WERI-Rb-1 (cell line): ENCODE measurements around the gene PCDHA11.
"Not testable (repeated sequence)": the region's sequence is repeated elsewhere in the genome, so short reads cannot be mapped to it uniquely, and the experiment has no call there.

Source experiments
- DNase-seq: peaks from one replicate; pipeline ENCODE4 v3.0.0-alpha.2; 2020
- H3K27ac ChIP-seq: fragments of 250-450 bp; sonication (Bioruptor Pico); 2 replicates; pipeline ENCODE4 v1.5.1; 2020; ENCODE audit warnings: mild to moderate bottlenecking, moderate library complexity
- H3K27me3 ChIP-seq: fragments of 250-450 bp; sonication (Bioruptor Pico); 2 replicates; pipeline ENCODE4 v1.5.1; 2021; ENCODE audit warnings: mild to moderate bottlenecking, low read depth, moderate library complexity; ENCODE audit not compliant: insufficient read depth, severe bottlenecking
- H3K36me3 ChIP-seq: fragments of 250-450 bp; sonication (Bioruptor Pico); 2 replicates; pipeline ENCODE4 v1.5.1; 2020; ENCODE audit warnings: mild to moderate bottlenecking, moderate library complexity
- H3K4me3 ChIP-seq: 2 replicates; pipeline ENCODE4 v1.5.1; 2011; ENCODE audit warnings: low read depth, mild to moderate bottlenecking, control low read depth, low read length
- H3K9me3 ChIP-seq: fragments of 250-450 bp; sonication (Bioruptor Pico); 2 replicates; pipeline ENCODE4 v1.5.1; 2021; ENCODE audit warnings: mild to moderate bottlenecking, moderate library complexity; ENCODE audit not compliant: severe bottlenecking
- TF ChIP-seq, protein P1 (sequence below): IDR thresholded peaks from 2 replicates; pipeline ENCODE4 v1.5.1; 2011; ENCODE audit warnings: low read depth, mild to moderate bottlenecking, control low read depth, inconsistent platforms, low read length

PCDHA11 gene

DNA sequence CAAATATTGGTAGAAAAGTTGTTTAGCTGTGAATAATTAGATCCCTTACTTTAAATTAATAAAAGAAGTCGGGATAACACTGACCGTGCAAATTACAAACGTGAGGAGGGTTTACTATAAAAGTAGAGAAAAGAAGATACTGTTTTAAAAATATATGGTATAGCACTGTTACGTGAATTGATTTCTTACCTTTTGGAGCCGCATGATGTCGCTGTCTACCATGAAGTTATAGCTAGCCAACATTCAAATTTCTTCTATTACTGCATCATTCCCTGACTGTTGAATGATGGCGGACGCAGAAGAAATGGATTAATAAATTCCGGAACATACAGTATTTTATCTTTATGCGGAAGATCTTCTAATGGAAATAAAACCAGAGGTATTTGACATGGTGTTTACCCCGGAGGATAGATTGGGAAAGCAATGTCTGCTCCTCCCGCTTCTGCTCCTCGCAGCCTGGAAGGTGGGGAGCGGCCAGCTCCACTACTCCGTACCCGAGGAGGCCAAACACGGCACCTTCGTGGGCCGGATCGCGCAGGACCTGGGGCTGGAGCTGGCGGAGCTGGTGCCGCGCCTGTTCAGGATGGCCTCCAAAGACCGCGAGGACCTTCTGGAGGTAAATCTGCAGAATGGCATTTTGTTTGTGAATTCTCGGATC, 40.9 kb upstream of the PCDHA11 start, which contains the start of gene PCDHA6:
TSS of gene PCDHA6 (plus strand) at position 257 of the 658 bp plus-strand sequence. CDS start at position 389, 132 bp downstream.
- Histone ChIP-seq H3K4me3 (no peak within 1 kb of the TSS), H3K27ac (no peak within 1 kb of the TSS), H3K36me3 (peaks cover 4% of the 10 kb centered on the region; the same call in 1 of the 2 replicates), H3K9me3 (peaks cover 3% of the 10 kb centered on the region), H3K27me3 (no peaks in the 10 kb centered on the region)
- TF ChIP-seq, protein P1, sequence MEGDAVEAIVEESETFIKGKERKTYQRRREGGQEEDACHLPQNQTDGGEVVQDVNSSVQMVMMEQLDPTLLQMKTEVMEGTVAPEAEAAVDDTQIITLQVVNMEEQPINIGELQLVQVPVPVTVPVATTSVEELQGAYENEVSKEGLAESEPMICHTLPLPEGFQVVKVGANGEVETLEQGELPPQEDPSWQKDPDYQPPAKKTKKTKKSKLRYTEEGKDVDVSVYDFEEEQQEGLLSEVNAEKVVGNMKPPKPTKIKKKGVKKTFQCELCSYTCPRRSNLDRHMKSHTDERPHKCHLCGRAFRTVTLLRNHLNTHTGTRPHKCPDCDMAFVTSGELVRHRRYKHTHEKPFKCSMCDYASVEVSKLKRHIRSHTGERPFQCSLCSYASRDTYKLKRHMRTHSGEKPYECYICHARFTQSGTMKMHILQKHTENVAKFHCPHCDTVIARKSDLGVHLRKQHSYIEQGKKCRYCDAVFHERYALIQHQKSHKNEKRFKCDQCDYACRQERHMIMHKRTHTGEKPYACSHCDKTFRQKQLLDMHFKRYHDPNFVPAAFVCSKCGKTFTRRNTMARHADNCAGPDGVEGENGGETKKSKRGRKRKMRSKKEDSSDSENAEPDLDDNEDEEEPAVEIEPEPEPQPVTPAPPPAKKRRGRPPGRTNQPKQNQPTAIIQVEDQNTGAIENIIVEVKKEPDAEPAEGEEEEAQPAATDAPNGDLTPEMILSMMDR, result no peak
- no peak for DNase-seq

- peaks cover 3% of the 10 kb centered on the region for H3K9me3 ChIP-seq
- H3K27ac ChIP-seq, result no peak overlapping the region
- TF ChIP-seq, protein P1, result no peak
- H3K27me3 ChIP-seq, result no peaks in the 10 kb centered on the region
- H3K36me3 ChIP-seq, result peaks cover 4% of the 10 kb centered on the region; the same call in 1 of the 2 replicates
- H3K4me3 ChIP-seq, result no peak overlapping the region
- DNase-seq, result no peak
Observed at GRCh38 chr5:140828362-140828737, 40.4 kb upstream of the PCDHA11 start.

GRCh38 chr5:140829511-140830501, 39.0 kb upstream of the PCDHA11 start:
- H3K27ac ChIP-seq, H3K9me3 ChIP-seq, H3K4me3 ChIP-seq, DNase-seq, H3K36me3 ChIP-seq, H3K27me3 ChIP-seq: not testable (repeated sequence)

- no peaks in the 10 kb centered on the region for H3K36me3 ChIP-seq
- no peak for DNase-seq
- peak within 1 kb of the TSS; percentile 81 for H3K4me3 ChIP-seq
- TF ChIP-seq, protein P1, result 0 out of 2 replicates have a peak, but pooled peaks have one; percentile 15
- H3K9me3 ChIP-seq, result peaks cover 3% of the 10 kb centered on the region
- H3K27me3 ChIP-seq, result no peaks in the 10 kb centered on the region
- peak within 1 kb of the TSS; percentile 70 for H3K27ac ChIP-seq
Observed at GRCh38 chr5:140833993-140834392, 34.8 kb upstream of the PCDHA11 start, which contains the start of gene PCDHA7. TSS of gene PCDHA7 (plus strand) at chr5:140834269. CDS start at chr5:140834384, 115 bp downstream.

DNA sequence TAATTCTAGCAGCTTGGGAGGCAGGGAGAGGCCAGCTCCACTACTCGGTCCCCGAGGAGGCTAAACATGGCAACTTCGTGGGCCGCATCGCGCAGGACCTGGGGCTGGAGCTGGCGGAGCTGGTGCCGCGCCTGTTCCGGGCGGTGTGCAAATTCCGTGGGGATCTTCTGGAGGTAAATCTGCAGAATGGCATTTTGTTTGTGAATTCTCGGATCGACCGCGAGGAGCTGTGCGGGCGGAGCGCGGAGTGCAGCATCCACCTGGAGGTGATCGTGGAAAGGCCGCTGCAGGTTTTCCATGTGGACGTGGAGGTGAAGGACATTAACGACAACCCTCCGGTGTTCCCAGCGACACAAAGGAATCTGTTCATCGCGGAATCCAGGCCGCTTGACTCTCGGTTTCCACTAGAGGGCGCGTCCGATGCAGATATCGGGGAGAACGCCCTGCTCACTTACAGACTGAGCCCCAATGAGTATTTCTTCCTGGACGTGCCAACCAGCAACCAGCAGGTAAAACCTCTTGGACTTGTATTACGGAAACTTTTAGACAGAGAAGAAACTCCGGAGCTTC, 34.2 kb upstream of the PCDHA11 start:
- H3K4me3 ChIP-seq, result peak overlapping the region; percentile 81
- TF ChIP-seq, protein P1, result 0 out of 2 replicates have a peak, but pooled peaks have one; percentile 15
- not testable (repeated sequence) for H3K36me3 ChIP-seq, H3K27me3 ChIP-seq, H3K9me3 ChIP-seq
- peak overlapping the region; percentile 70 for H3K27ac ChIP-seq
- DNase-seq, result peak; percentile 33
